ENCODE data around the gene SNX14.
"Not testable (repeated sequence)": the region's sequence is repeated elsewhere in the genome, so short reads cannot be mapped to it uniquely, and the experiment has no call there.

SNX14 gene

DNA sequence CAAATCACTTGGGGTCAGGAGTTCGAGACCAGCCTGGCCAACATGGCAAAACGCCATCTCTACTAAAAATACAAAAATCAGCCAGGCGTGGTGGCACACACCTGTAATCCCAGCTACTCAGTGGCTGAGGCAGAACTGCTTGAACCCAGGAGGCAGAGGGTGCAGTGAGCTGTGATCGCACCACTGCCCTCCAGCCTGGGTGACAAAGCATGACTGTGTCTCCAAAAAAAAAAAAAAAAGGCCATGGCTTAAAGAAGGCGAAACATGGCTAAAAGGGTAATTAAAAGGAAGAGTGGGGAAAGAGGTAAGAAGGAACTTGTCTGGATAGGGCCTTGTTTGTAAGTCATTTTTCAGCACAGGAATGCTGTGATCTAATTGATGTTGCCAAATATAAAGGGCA lies 37.5 kb upstream of the SNX14 start:
- no CpG with 5 or more reads among the region's 5 CpGs for WGBS, 2 donors (ENCODE audit: extremely low coverage in 2 of 2, insufficient read length in 2 of 2, insufficient replicate concordance in 1 of 2)
- H3K27ac ChIP-seq (replicated peaks; ENCODE audit: low read length); H3K23ac ChIP-seq (ENCODE audit: low read depth, low read length, poor library complexity); H3K18ac ChIP-seq (ENCODE audit: low read length); H3K79me1 ChIP-seq (ENCODE audit: low read depth, low read length); H2AFZ ChIP-seq (ENCODE audit: low read length); H3K4me3 ChIP-seq (ENCODE audit: low read length in 2 of 2); H3K27me3 ChIP-seq (ENCODE audit: control insufficient read depth in 3 of 3, insufficient read depth in 3 of 3, low read depth in 1 of 3, low read length in 3 of 3); H2BK5ac ChIP-seq (ENCODE audit: low read length); H2BK15ac ChIP-seq (ENCODE audit: low read length); H3K9ac ChIP-seq (ENCODE audit: low read depth, low read length, poor library complexity); H4K91ac ChIP-seq (ENCODE audit: low read depth, low read length, poor library complexity); H4K8ac ChIP-seq (ENCODE audit: low read depth, low read length); H2AK5ac ChIP-seq (ENCODE audit: low read depth, low read length); H2BK12ac ChIP-seq (ENCODE audit: low read length); DNase-seq (ENCODE audit: low spot score); H3K4me1 ChIP-seq (ENCODE audit: control insufficient read depth in 2 of 2, insufficient read depth in 1 of 2, low read depth in 1 of 2, low read length in 2 of 2); H3K9me3 ChIP-seq (replicated peaks in 1 of 2; ENCODE audit: control insufficient read depth in 2 of 2, insufficient read depth in 1 of 2, low read depth in 1 of 2, low read length in 2 of 2); H3K4me2 ChIP-seq (ENCODE audit: insufficient read depth, low read length, poor library complexity, severe bottlenecking); H3K4ac ChIP-seq (ENCODE audit: low read length); H2BK120ac ChIP-seq (ENCODE audit: low read depth, low read length); H3K14ac ChIP-seq (ENCODE audit: low read length): not testable (repeated sequence)
- H3K36me3 ChIP-seq (replicated peaks in 1 of 2; ENCODE audit: control insufficient read depth in 2 of 2, insufficient read depth in 2 of 2, low read length in 2 of 2), result peaks cover 29 to 96% of the 10 kb centered on the region in 2 donors

DNA sequence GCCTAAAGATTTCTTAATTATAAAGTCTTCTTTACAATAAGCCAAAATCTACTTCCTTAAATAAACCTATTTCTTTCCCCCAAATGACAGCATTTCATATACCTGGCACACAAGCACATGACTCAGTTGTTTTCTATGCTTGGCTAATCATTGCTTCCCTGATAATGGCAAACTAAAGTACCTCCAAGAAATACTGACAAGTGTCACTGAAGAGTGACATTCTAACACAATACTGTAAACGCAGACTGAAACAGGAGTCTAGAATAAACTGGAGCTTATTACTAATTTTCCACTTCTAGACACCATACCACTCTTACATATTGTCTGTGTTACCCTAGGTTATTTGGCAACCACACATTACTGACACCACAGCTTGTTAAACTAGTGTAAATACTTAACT lies 34.7 kb upstream of the SNX14 start:
- H3K4me2 ChIP-seq (ENCODE audit: insufficient read depth, low read length, poor library complexity, severe bottlenecking), result no peak overlapping the region
- no peak overlapping the region for H4K91ac ChIP-seq (ENCODE audit: low read depth, low read length, poor library complexity)
- H3K36me3 ChIP-seq (replicated peaks in 1 of 2; ENCODE audit: control insufficient read depth in 2 of 2, insufficient read depth in 2 of 2, low read length in 2 of 2), result peaks cover 21 to 96% of the 10 kb centered on the region in 2 donors
- H2BK12ac ChIP-seq (ENCODE audit: low read length), result no peak overlapping the region
- WGBS, 2 donors (ENCODE audit: extremely low coverage in 2 of 2, insufficient read length in 2 of 2, insufficient replicate concordance in 1 of 2), result no CpG with 5 or more reads among the region's 1 CpG
- H3K14ac ChIP-seq (ENCODE audit: low read length), result no peak overlapping the region
- H2BK120ac ChIP-seq (ENCODE audit: low read depth, low read length), result no peak overlapping the region
- no peaks in the 10 kb centered on the region for H3K27me3 ChIP-seq (ENCODE audit: control insufficient read depth in 3 of 3, insufficient read depth in 3 of 3, low read depth in 1 of 3, low read length in 3 of 3)
- H3K18ac ChIP-seq (ENCODE audit: low read length), result no peak overlapping the region
- H3K27ac ChIP-seq (replicated peaks; ENCODE audit: low read length), result no peak overlapping the region
- peaks cover 0 to 8% of the 10 kb centered on the region in 2 donors for H3K9me3 ChIP-seq (replicated peaks in 1 of 2; ENCODE audit: control insufficient read depth in 2 of 2, insufficient read depth in 1 of 2, low read depth in 1 of 2, low read length in 2 of 2)
- H3K9ac ChIP-seq (ENCODE audit: low read depth, low read length, poor library complexity), result no peak overlapping the region
- H4K8ac ChIP-seq (ENCODE audit: low read depth, low read length), result no peak overlapping the region
- H2AK5ac ChIP-seq (ENCODE audit: low read depth, low read length), result no peak overlapping the region
- no peak overlapping the region for H2BK5ac ChIP-seq (ENCODE audit: low read length)
- H3K23ac ChIP-seq (ENCODE audit: low read depth, low read length, poor library complexity), result no peak overlapping the region
- peaks cover 2% of the 10 kb centered on the region for H3K79me1 ChIP-seq (ENCODE audit: low read depth, low read length)
- H2AFZ ChIP-seq (ENCODE audit: low read length), result no peak overlapping the region
- no peak for DNase-seq (ENCODE audit: low spot score)
- H3K4me1 ChIP-seq (ENCODE audit: control insufficient read depth in 2 of 2, insufficient read depth in 1 of 2, low read depth in 1 of 2, low read length in 2 of 2), result no peaks in the 10 kb centered on the region
- H2BK15ac ChIP-seq (ENCODE audit: low read length), result no peak overlapping the region
- H3K4ac ChIP-seq (ENCODE audit: low read length), result no peak overlapping the region
- H3K4me3 ChIP-seq (ENCODE audit: low read length in 2 of 2), result no peak overlapping the region

GRCh38 chr6:85620308-85620707 lies 26.6 kb upstream of the SNX14 start:
- WGBS, 2 donors (ENCODE audit: extremely low coverage in 2 of 2, insufficient read length in 2 of 2, insufficient replicate concordance in 1 of 2), result no CpG with 5 or more reads among the region's 2 CpGs
- no peak overlapping the region for H3K4ac ChIP-seq (ENCODE audit: low read length)

DNA sequence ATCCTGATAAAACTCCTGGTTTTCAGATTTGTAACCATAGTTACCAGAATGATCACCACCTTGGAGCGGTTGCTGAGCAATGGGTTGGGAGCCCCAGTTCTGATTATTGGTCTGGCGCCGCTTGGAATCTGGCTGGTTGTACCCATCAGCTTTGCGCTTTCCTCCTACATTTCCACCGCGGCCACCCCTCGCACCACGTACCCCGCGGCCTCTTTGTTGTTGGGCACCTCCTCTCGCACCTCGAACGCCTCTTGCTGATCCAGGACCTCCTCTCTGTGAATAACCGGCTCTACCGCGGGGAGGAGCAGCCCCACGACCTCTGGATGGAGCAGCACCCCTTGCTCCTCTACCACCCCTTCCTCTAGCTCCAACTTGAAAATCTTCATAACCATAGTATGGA lies 21.1 kb upstream of the SNX14 start:
- no CpG with 5 or more reads among the region's 17 CpGs for WGBS, 2 donors (ENCODE audit: extremely low coverage in 2 of 2, insufficient read length in 2 of 2, insufficient replicate concordance in 1 of 2)
- peaks cover 5% of the 10 kb centered on the region for H3K79me1 ChIP-seq (ENCODE audit: low read depth, low read length)
- DNase-seq (ENCODE audit: low spot score), result no peak
- H3K4me1 ChIP-seq (ENCODE audit: control insufficient read depth in 2 of 2, insufficient read depth in 1 of 2, low read depth in 1 of 2, low read length in 2 of 2), result no peaks in the 10 kb centered on the region
- H2AFZ ChIP-seq (ENCODE audit: low read length), result no peak overlapping the region
- no peak overlapping the region for H3K14ac ChIP-seq (ENCODE audit: low read length)
- no peak overlapping the region for H2BK120ac ChIP-seq (ENCODE audit: low read depth, low read length)
- peak overlapping the region; percentile 44 for H3K9ac ChIP-seq (ENCODE audit: low read depth, low read length, poor library complexity)
- H3K18ac ChIP-seq (ENCODE audit: low read length), result no peak overlapping the region
- H4K91ac ChIP-seq (ENCODE audit: low read depth, low read length, poor library complexity), result no peak overlapping the region
- no peak overlapping the region for H4K8ac ChIP-seq (ENCODE audit: low read depth, low read length)
- H2BK5ac ChIP-seq (ENCODE audit: low read length), result no peak overlapping the region
- peaks cover 16 to 100% of the 10 kb centered on the region in 2 donors for H3K36me3 ChIP-seq (replicated peaks in 1 of 2; ENCODE audit: control insufficient read depth in 2 of 2, insufficient read depth in 2 of 2, low read length in 2 of 2)
- H3K27ac ChIP-seq (replicated peaks; ENCODE audit: low read length), result no peak overlapping the region
- H3K4me2 ChIP-seq (ENCODE audit: insufficient read depth, low read length, poor library complexity, severe bottlenecking), result no peak overlapping the region
- no peak overlapping the region for H3K4me3 ChIP-seq (ENCODE audit: low read length in 2 of 2)
- H3K23ac ChIP-seq (ENCODE audit: low read depth, low read length, poor library complexity), result no peak overlapping the region
- H3K27me3 ChIP-seq (ENCODE audit: control insufficient read depth in 3 of 3, insufficient read depth in 3 of 3, low read depth in 1 of 3, low read length in 3 of 3), result no peaks in the 10 kb centered on the region
- H2BK12ac ChIP-seq (ENCODE audit: low read length), result no peak overlapping the region
- no peak overlapping the region for H2BK15ac ChIP-seq (ENCODE audit: low read length)
- no peak overlapping the region for H2AK5ac ChIP-seq (ENCODE audit: low read depth, low read length)
- no peak overlapping the region for H3K4ac ChIP-seq (ENCODE audit: low read length)
- no peaks in the 10 kb centered on the region for H3K9me3 ChIP-seq (replicated peaks in 1 of 2; ENCODE audit: control insufficient read depth in 2 of 2, insufficient read depth in 1 of 2, low read depth in 1 of 2, low read length in 2 of 2)

More at GRCh38 chr6:85620308-85620707, 26.6 kb upstream of the SNX14 start:
- H2BK12ac ChIP-seq (ENCODE audit: low read length), result no peak overlapping the region
- H3K4me1 ChIP-seq (ENCODE audit: control insufficient read depth in 2 of 2, insufficient read depth in 1 of 2, low read depth in 1 of 2, low read length in 2 of 2), result no peaks in the 10 kb centered on the region
- H3K14ac ChIP-seq (ENCODE audit: low read length), result no peak overlapping the region
- H3K9me3 ChIP-seq (replicated peaks in 1 of 2; ENCODE audit: control insufficient read depth in 2 of 2, insufficient read depth in 1 of 2, low read depth in 1 of 2, low read length in 2 of 2), result no peaks in the 10 kb centered on the region
- no peak overlapping the region for H3K23ac ChIP-seq (ENCODE audit: low read depth, low read length, poor library complexity)
- no peak overlapping the region for H4K91ac ChIP-seq (ENCODE audit: low read depth, low read length, poor library complexity)
- H3K27me3 ChIP-seq (ENCODE audit: control insufficient read depth in 3 of 3, insufficient read depth in 3 of 3, low read depth in 1 of 3, low read length in 3 of 3), result no peaks in the 10 kb centered on the region
- no peak overlapping the region for H2AFZ ChIP-seq (ENCODE audit: low read length)
- H3K9ac ChIP-seq (ENCODE audit: low read depth, low read length, poor library complexity), result no peak overlapping the region
- peaks cover 5% of the 10 kb centered on the region for H3K79me1 ChIP-seq (ENCODE audit: low read depth, low read length)
- H3K4me3 ChIP-seq (ENCODE audit: low read length in 2 of 2), result no peak overlapping the region
- H2BK5ac ChIP-seq (ENCODE audit: low read length), result no peak overlapping the region
- no peak overlapping the region for H2BK120ac ChIP-seq (ENCODE audit: low read depth, low read length)
- no peak overlapping the region for H3K27ac ChIP-seq (replicated peaks; ENCODE audit: low read length)
- H3K36me3 ChIP-seq (replicated peaks in 1 of 2; ENCODE audit: control insufficient read depth in 2 of 2, insufficient read depth in 2 of 2, low read length in 2 of 2), result peaks cover 21 to 100% of the 10 kb centered on the region in 2 donors
- no peak overlapping the region for H2AK5ac ChIP-seq (ENCODE audit: low read depth, low read length)
- H4K8ac ChIP-seq (ENCODE audit: low read depth, low read length), result no peak overlapping the region
- no peak overlapping the region for H3K18ac ChIP-seq (ENCODE audit: low read length)
- H2BK15ac ChIP-seq (ENCODE audit: low read length), result no peak overlapping the region
- no peak for DNase-seq (ENCODE audit: low spot score)
- H3K4me2 ChIP-seq (ENCODE audit: insufficient read depth, low read length, poor library complexity, severe bottlenecking), result no peak overlapping the region
